H1 (cell line): ENCODE data around the gene PCED1B. TPM values are rescaled to one million over a fixed set of nuclear protein-coding genes. Genes with fewer than 3 reads are reported as not detected.

ENCODE experiments used
- HDAC2 ChIP-seq, 2 experiments: fragments of 300-600 bp in 1 of 2; sonication (generic) in 1 of 2; IDR thresholded peaks; 2 replicates each; pipeline ENCODE4 v1.6.1; 2011 to 2012; ENCODE audit warnings: low read depth in 2 of 2, low read length in 2 of 2, mild to moderate bottlenecking in 2 of 2, moderate library complexity in 2 of 2, borderline replicate concordance in 1 of 2, inconsistent platforms in 1 of 2
- SIRT6 ChIP-seq: IDR thresholded peaks from one replicate; pipeline ENCODE4 v1.7.1; 2012; ENCODE audit warnings: low read length, inconsistent platforms
- polyA plus RNA-seq, 7 experiments: library from polyadenylated mRNA; depleted of rRNA in 3 of 7; stranded (reverse) in 5 of 7; unstranded in 2 of 7; fragments of >200 nt in 5 of 7; fragments of 200-250 nt in 2 of 7; gene quantifications; 1 replicate in 5 of 7; 2 replicates in 1 of 7; 4 replicates in 1 of 7; pipeline versions ENCODE4 v1.2.1 to v1.2.3, GENCODE V29; 2011 to 2013; ENCODE audit warnings: missing spikeins in 2 of 7, mixed read lengths in 2 of 7
- total RNA-seq: library from RNA; stranded (reverse); fragmentation: NEBNext Ultra II Directional; extraction: Animal tissue kit (Norgen Biotek cat#: 25700); gene quantifications from 2 replicates; pipeline ENCODE4 v1.2.1, GENCODE V29; 2021
- TF ChIP-seq, protein P1 (sequence below): fragments of 300-600 bp; sonication (generic); IDR thresholded peaks from 2 replicates; pipeline ENCODE4 v1.7.1; 2012; ENCODE audit warnings: low read length, moderate library complexity, mild to moderate bottlenecking, inconsistent platforms; ENCODE audit not compliant: insufficient replicate concordance

The PCED1B gene
- total and polyA plus RNA-seq, 2 of the 8 experiments (the other 6 are each of a cell fraction or from before 2014, with no cell fraction given), result 4.7 to 5.4 TPM

DNA sequence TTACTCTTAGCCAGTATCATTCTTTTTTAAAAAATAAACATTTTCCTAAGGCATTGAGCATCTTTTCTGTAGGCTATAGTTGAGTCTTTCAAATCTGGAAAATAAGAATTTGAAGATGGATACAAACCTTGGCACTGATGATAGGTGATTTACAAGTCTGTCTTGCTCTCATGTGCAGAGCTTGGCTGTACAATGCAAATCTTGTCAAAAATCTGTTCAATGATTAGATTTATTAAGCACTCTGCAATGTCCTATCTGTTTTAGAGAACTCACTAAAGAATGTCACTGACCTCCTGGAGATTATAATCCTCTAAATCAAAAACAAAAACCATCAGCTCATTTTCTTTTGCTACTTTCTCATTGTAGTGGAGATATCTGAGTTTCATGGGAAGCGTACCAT is 43.2 kb downstream of the PCED1B start (continued):
- TF ChIP-seq, protein P1, sequence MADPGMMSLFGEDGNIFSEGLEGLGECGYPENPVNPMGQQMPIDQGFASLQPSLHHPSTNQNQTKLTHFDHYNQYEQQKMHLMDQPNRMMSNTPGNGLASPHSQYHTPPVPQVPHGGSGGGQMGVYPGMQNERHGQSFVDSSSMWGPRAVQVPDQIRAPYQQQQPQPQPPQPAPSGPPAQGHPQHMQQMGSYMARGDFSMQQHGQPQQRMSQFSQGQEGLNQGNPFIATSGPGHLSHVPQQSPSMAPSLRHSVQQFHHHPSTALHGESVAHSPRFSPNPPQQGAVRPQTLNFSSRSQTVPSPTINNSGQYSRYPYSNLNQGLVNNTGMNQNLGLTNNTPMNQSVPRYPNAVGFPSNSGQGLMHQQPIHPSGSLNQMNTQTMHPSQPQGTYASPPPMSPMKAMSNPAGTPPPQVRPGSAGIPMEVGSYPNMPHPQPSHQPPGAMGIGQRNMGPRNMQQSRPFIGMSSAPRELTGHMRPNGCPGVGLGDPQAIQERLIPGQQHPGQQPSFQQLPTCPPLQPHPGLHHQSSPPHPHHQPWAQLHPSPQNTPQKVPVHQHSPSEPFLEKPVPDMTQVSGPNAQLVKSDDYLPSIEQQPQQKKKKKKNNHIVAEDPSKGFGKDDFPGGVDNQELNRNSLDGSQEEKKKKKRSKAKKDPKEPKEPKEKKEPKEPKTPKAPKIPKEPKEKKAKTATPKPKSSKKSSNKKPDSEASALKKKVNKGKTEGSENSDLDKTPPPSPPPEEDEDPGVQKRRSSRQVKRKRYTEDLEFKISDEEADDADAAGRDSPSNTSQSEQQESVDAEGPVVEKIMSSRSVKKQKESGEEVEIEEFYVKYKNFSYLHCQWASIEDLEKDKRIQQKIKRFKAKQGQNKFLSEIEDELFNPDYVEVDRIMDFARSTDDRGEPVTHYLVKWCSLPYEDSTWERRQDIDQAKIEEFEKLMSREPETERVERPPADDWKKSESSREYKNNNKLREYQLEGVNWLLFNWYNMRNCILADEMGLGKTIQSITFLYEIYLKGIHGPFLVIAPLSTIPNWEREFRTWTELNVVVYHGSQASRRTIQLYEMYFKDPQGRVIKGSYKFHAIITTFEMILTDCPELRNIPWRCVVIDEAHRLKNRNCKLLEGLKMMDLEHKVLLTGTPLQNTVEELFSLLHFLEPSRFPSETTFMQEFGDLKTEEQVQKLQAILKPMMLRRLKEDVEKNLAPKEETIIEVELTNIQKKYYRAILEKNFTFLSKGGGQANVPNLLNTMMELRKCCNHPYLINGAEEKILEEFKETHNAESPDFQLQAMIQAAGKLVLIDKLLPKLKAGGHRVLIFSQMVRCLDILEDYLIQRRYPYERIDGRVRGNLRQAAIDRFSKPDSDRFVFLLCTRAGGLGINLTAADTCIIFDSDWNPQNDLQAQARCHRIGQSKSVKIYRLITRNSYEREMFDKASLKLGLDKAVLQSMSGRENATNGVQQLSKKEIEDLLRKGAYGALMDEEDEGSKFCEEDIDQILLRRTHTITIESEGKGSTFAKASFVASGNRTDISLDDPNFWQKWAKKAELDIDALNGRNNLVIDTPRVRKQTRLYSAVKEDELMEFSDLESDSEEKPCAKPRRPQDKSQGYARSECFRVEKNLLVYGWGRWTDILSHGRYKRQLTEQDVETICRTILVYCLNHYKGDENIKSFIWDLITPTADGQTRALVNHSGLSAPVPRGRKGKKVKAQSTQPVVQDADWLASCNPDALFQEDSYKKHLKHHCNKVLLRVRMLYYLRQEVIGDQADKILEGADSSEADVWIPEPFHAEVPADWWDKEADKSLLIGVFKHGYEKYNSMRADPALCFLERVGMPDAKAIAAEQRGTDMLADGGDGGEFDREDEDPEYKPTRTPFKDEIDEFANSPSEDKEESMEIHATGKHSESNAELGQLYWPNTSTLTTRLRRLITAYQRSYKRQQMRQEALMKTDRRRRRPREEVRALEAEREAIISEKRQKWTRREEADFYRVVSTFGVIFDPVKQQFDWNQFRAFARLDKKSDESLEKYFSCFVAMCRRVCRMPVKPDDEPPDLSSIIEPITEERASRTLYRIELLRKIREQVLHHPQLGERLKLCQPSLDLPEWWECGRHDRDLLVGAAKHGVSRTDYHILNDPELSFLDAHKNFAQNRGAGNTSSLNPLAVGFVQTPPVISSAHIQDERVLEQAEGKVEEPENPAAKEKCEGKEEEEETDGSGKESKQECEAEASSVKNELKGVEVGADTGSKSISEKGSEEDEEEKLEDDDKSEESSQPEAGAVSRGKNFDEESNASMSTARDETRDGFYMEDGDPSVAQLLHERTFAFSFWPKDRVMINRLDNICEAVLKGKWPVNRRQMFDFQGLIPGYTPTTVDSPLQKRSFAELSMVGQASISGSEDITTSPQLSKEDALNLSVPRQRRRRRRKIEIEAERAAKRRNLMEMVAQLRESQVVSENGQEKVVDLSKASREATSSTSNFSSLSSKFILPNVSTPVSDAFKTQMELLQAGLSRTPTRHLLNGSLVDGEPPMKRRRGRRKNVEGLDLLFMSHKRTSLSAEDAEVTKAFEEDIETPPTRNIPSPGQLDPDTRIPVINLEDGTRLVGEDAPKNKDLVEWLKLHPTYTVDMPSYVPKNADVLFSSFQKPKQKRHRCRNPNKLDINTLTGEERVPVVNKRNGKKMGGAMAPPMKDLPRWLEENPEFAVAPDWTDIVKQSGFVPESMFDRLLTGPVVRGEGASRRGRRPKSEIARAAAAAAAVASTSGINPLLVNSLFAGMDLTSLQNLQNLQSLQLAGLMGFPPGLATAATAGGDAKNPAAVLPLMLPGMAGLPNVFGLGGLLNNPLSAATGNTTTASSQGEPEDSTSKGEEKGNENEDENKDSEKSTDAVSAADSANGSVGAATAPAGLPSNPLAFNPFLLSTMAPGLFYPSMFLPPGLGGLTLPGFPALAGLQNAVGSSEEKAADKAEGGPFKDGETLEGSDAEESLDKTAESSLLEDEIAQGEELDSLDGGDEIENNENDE, result no peak
- TF ChIP-seq HDAC2 (IDR thresholded peaks at IDR 0.05; ENCODE audit: borderline replicate concordance in 1 of 2, low read depth in 2 of 2, low read length in 2 of 2) (no peak), SIRT6 (no peak)
